ENCODE measurements around the gene SDK2. TPM values are rescaled to one million over a fixed set of nuclear protein-coding genes. Genes with fewer than 3 reads are reported as not detected.

Gene SDK2
- total RNA-seq, 2 donors from 2014 or later = 16.5 to 26.3 TPM

- H3K27ac ChIP-seq = no peak overlapping the region
- no peak for DNase-seq (ENCODE audit: low spot score)
- intact Hi-C loops (cut with DNase I) = no loop called here
- no peaks in the 10 kb centered on the region for H3K4me1 ChIP-seq (replicated peaks)
- no peaks in the 10 kb centered on the region for H3K9me3 ChIP-seq
- TF ChIP-seq, protein P1, sequence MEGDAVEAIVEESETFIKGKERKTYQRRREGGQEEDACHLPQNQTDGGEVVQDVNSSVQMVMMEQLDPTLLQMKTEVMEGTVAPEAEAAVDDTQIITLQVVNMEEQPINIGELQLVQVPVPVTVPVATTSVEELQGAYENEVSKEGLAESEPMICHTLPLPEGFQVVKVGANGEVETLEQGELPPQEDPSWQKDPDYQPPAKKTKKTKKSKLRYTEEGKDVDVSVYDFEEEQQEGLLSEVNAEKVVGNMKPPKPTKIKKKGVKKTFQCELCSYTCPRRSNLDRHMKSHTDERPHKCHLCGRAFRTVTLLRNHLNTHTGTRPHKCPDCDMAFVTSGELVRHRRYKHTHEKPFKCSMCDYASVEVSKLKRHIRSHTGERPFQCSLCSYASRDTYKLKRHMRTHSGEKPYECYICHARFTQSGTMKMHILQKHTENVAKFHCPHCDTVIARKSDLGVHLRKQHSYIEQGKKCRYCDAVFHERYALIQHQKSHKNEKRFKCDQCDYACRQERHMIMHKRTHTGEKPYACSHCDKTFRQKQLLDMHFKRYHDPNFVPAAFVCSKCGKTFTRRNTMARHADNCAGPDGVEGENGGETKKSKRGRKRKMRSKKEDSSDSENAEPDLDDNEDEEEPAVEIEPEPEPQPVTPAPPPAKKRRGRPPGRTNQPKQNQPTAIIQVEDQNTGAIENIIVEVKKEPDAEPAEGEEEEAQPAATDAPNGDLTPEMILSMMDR (IDR thresholded peaks at IDR 0.05) = no peak
- TF ChIP-seq POLR2A (IDR thresholded peaks at IDR 0.05) = no peak
- TF ChIP-seq POLR2AphosphoS5 (IDR thresholded peaks at IDR 0.05) = no peak
- no peaks in the 10 kb centered on the region for H3K27me3 ChIP-seq (replicated peaks; ENCODE audit: insufficient read depth)
- no peaks in the 10 kb centered on the region for H3K36me3 ChIP-seq
- no peak overlapping the region for H3K4me3 ChIP-seq
- 92% methylated on average over 12 of the region's 12 CpGs for WGBS
These were observed 64.1 kb downstream of the SDK2 start for GRCh38 chr17:73580073-73580710.

- H3K27ac ChIP-seq = no peak overlapping the region
- H3K36me3 ChIP-seq = no peaks in the 10 kb centered on the region
- no peaks in the 10 kb centered on the region for H3K27me3 ChIP-seq (replicated peaks; ENCODE audit: insufficient read depth)
- WGBS = 74% methylated on average over 6 of the region's 6 CpGs
- TF ChIP-seq, protein P1 (IDR thresholded peaks at IDR 0.05) = no peak
- TF ChIP-seq POLR2A (IDR thresholded peaks at IDR 0.05) (no peak), POLR2AphosphoS5 (IDR thresholded peaks at IDR 0.05) (no peak)
- H3K4me3 ChIP-seq = no peak overlapping the region
- no peak for DNase-seq (ENCODE audit: low spot score)
- intact Hi-C loops (cut with DNase I) = no loop called here
- H3K4me1 ChIP-seq (replicated peaks) = no peaks in the 10 kb centered on the region
- no peaks in the 10 kb centered on the region for H3K9me3 ChIP-seq
These were observed 67.6 kb downstream of the SDK2 start for GRCh38 chr17:73576556-73577098.

- Histone ChIP-seq H3K9me3 (no peaks in the 10 kb centered on the region), H3K36me3 (no peaks in the 10 kb centered on the region), H3K4me3 (no peak overlapping the region), H3K4me1 (replicated peaks) (no peaks in the 10 kb centered on the region), H3K27ac (no peak overlapping the region), H3K27me3 (replicated peaks; ENCODE audit: insufficient read depth) (no peaks in the 10 kb centered on the region)
- DNase-seq (ENCODE audit: low spot score) = no peak
- 73% methylated on average over 15 of the region's 15 CpGs for WGBS
- intact Hi-C loops (cut with DNase I) = no loop called here
- TF ChIP-seq, protein P1 (IDR thresholded peaks at IDR 0.05) = no peak
- TF ChIP-seq POLR2A (IDR thresholded peaks at IDR 0.05) (no peak), POLR2AphosphoS5 (IDR thresholded peaks at IDR 0.05) (no peak)
These were observed 68.6 kb downstream of the SDK2 start for GRCh38 chr17:73575470-73576221.

- DNase-seq (ENCODE audit: low spot score) = no peak
- Histone ChIP-seq H3K4me3 (no peak overlapping the region), H3K9me3 (no peaks in the 10 kb centered on the region), H3K27me3 (replicated peaks; ENCODE audit: insufficient read depth) (no peaks in the 10 kb centered on the region), H3K27ac (no peak overlapping the region), H3K36me3 (no peaks in the 10 kb centered on the region), H3K4me1 (replicated peaks) (peaks cover 6% of the 10 kb centered on the region)
- intact Hi-C loops (cut with DNase I) = no loop called here
- 87% methylated on average over 26 of the region's 26 CpGs for WGBS
- TF ChIP-seq, protein P1 (IDR thresholded peaks at IDR 0.05) = no peak
- TF ChIP-seq POLR2A (IDR thresholded peaks at IDR 0.05) = no peak
These were observed 72.6 kb downstream of the SDK2 start for GRCh38 chr17:73571511-73572130.

Data from prostate gland (tissue), 2 donors.